Right atrium auricular region (tissue), 2 donors: ENCODE data around the gene CYYR1. TPM values are rescaled to one million over a fixed set of nuclear protein-coding genes. Genes with fewer than 3 reads are reported as not detected.

Source experiments
- DNase-seq: peaks from one replicate; pipeline ENCODE4 v3.0.0-alpha.2; 2019; ENCODE audit warnings: low spot score
- H3K27ac ChIP-seq, 2 donors: fragments of 200-600 bp; sonication (generic); 1 replicate in 1 of 2; 2 replicates in 1 of 2; pipeline ENCODE4 v1.5.1; 2016 to 2019
- H3K27me3 ChIP-seq, 2 donors: fragments of 200-600 bp; sonication (generic); one replicate each; pipeline versions ENCODE4 v1.5.1 to v1.6.0; 2017 to 2019
- H3K36me3 ChIP-seq: fragments of 200-600 bp; sonication (generic); one replicate; pipeline ENCODE4 v1.5.1; 2016
- H3K4me1 ChIP-seq, 2 donors: fragments of 200-600 bp; sonication (generic); one replicate each; pipeline versions ENCODE4 v1.5.1 to v1.6.0; 2017 to 2019
- H3K4me3 ChIP-seq, 2 donors: fragments of 200-600 bp; sonication (generic); 1 replicate in 1 of 2; 2 replicates in 1 of 2; pipeline ENCODE4 v1.5.1; 2017 to 2019; ENCODE audit warnings: mild to moderate bottlenecking in 1 of 2, moderate library complexity in 1 of 2
- H3K9me3 ChIP-seq, 2 donors: fragments of 200-600 bp; sonication (generic); one replicate each; pipeline ENCODE4 v1.5.1; 2019
- CTCF ChIP-seq, 2 donors: fragments of 200-600 bp; sonication (generic); IDR thresholded peaks; one replicate each; pipeline ENCODE4 v1.5.1; 2019; ENCODE audit warnings: antibody characterized with exemption in 2 of 2
- total RNA-seq, 2 donors: library from RNA; depleted of rRNA; stranded (reverse); fragments of >200 nt; gene quantifications; one replicate each; pipeline ENCODE4 v1.1.0, GENCODE V29; 2016

The CYYR1 gene
- total RNA-seq, 2 donors from 2014 or later = 9.6 to 36.7 TPM

DNA sequence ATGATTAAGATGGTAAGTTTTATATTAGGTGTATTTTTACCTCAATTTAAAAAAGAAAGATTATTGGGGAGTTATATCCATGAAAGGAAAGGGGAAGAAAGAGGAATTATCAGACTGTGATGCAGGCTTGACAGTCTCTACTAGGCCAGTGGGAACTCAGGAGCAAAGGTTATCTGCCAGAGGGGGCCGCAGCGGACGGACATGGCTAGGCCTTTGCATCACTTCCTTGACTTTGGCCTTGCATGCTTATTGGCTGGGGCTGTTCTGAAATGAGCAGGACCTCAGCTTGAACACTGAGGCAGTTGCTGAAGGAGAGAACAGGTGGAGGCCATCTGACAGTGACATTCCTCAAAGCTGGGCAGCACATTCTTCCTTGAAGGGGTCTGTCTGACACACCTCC is 150.9 kb downstream of the CYYR1 start:
- TF ChIP-seq CTCF (IDR thresholded peaks at IDR 0.05) = no peak
- no peaks in the 10 kb centered on the region for H3K27me3 ChIP-seq

GRCh38 chr21:26421724-26422123 is 151.4 kb downstream of the CYYR1 start:
- no peak for TF ChIP-seq CTCF (IDR thresholded peaks at IDR 0.05)
- no peaks in the 10 kb centered on the region for H3K9me3 ChIP-seq

More for the DNA sequence above, 150.9 kb downstream of the CYYR1 start:
- no peak overlapping the region for H3K4me3 ChIP-seq
- H3K36me3 ChIP-seq = no peaks in the 10 kb centered on the region
- no peak overlapping the region for H3K27ac ChIP-seq
- no peaks in the 10 kb centered on the region for H3K9me3 ChIP-seq
- no peaks in the 10 kb centered on the region for H3K4me1 ChIP-seq
- DNase-seq = no peak

More at GRCh38 chr21:26421724-26422123, 151.4 kb downstream of the CYYR1 start:
- Histone ChIP-seq H3K4me1 (no peaks in the 10 kb centered on the region), H3K27me3 (no peaks in the 10 kb centered on the region), H3K27ac (no peak overlapping the region), H3K4me3 (no peak overlapping the region), H3K36me3 (no peaks in the 10 kb centered on the region)
- DNase-seq = no peak
